ENCODE data around the gene TAF1A. TPM values are rescaled to one million over a fixed set of nuclear protein-coding genes. Genes with fewer than 3 reads are reported as not detected.

Gene TAF1A
- total and polyA plus RNA-seq, 4 donors = 1.8 to 13.7 (median 5.1) TPM

DNA sequence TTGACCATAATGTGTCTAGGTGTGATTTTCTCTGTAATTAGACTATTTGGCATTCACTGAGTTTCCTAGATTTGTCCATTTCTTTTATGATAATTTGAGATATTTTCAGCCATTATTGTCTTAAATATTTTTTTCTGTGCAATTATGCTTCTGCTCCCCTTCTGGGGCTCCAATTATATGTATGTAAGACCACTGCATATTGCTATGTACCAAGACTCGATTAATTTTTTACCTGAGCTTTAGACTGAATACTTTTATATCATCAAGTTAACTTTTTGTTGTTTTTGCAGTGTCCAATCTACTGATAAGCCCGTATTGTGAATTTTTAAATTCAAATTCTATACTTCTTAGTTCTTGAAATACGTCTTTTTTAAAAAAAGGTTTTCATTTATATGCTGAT is 5.1 kb upstream of the TAF1A start:
- WGBS, 2 donors = 92 to 96% methylated on average over 3 of the region's 3 CpGs
- peaks cover 0 to 6% (median 4%) of the 10 kb centered on the region in 5 donors for H3K4me1 ChIP-seq (ENCODE audit: control insufficient read depth in 5 of 5, insufficient read depth in 5 of 5, low read length in 5 of 5)
- TF ChIP-seq CTCF (IDR thresholded peaks at IDR 0.05; ENCODE audit: control extremely low read depth, extremely low read depth) = no peak
- no peak overlapping the region for H3K27ac ChIP-seq (ENCODE audit: low read depth in 1 of 2, low read length in 1 of 2)
- no peak for ATAC-seq (ENCODE audit: insufficient read depth, low FRiP score)
- no peak overlapping the region for H3K4me3 ChIP-seq
- DNase-seq = no peak
- no peaks in the 10 kb centered on the region for H3K36me3 ChIP-seq (ENCODE audit: control insufficient read depth in 4 of 4, insufficient read depth in 4 of 4, low read length in 4 of 4)
- H3K9me3 ChIP-seq (ENCODE audit: control insufficient read depth in 4 of 4, insufficient read depth in 3 of 4, low read length in 3 of 4) = no peaks in the 10 kb centered on the region
- H3K9ac ChIP-seq (ENCODE audit: insufficient read depth in 1 of 2, low read length in 2 of 2) = no peak overlapping the region
- H3K27me3 ChIP-seq (ENCODE audit: control insufficient read depth in 3 of 3, insufficient read depth in 3 of 3, low read length in 2 of 3) = no peaks in the 10 kb centered on the region

GRCh38 chr1:222592171-222592570 is 2.4 kb upstream of the TAF1A start:
- no peak overlapping the region for H3K27ac ChIP-seq (ENCODE audit: low read depth in 1 of 2, low read length in 1 of 2)
- no peaks in the 10 kb centered on the region for H3K9me3 ChIP-seq (ENCODE audit: control insufficient read depth in 4 of 4, insufficient read depth in 3 of 4, low read length in 3 of 4)
- H3K4me3 ChIP-seq = no peak overlapping the region
- no peak overlapping the region for H3K9ac ChIP-seq (ENCODE audit: insufficient read depth in 1 of 2, low read length in 2 of 2)
- peaks cover 0 to 5% (median 2%) of the 10 kb centered on the region in 4 donors for H3K36me3 ChIP-seq (ENCODE audit: control insufficient read depth in 4 of 4, insufficient read depth in 4 of 4, low read length in 4 of 4)
- H3K27me3 ChIP-seq (ENCODE audit: control insufficient read depth in 3 of 3, insufficient read depth in 3 of 3, low read length in 2 of 3) = no peaks in the 10 kb centered on the region
- peaks cover 0 to 13% (median 6%) of the 10 kb centered on the region in 5 donors for H3K4me1 ChIP-seq (ENCODE audit: control insufficient read depth in 5 of 5, insufficient read depth in 5 of 5, low read length in 5 of 5)
- DNase-seq (no peak), ATAC-seq (ENCODE audit: insufficient read depth, low FRiP score) (no peak)
- WGBS, 2 donors = 82 to 87% methylated on average over 3 of the region's 3 CpGs
- TF ChIP-seq CTCF (IDR thresholded peaks at IDR 0.05; ENCODE audit: control extremely low read depth, extremely low read depth) = no peak

DNA sequence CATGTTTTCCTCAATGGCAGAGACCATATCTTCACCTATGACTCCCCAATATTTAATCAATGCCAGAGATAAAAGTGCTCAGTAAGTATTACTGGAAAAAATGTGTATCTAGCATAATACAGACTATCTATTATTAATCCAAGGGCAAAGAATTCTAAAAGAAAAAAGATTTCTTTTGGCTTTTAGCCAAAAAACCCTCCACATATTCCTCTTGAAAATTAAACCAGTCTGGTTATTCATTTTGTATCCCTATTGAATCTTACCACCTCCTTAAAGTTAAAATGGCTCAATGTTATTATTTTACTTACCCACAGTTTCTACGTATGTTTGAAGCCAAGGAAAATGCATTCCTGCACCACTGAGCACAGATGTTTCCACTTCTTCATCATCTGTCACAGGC is 1.6 kb downstream of the TAF1A start:
- Histone ChIP-seq H3K4me1 (ENCODE audit: control insufficient read depth in 5 of 5, insufficient read depth in 5 of 5, low read length in 5 of 5) (peaks cover 0 to 13% (median 6%) of the 10 kb centered on the region in 5 donors), H3K27me3 (ENCODE audit: control insufficient read depth in 3 of 3, insufficient read depth in 3 of 3, low read length in 2 of 3) (no peaks in the 10 kb centered on the region), H3K4me3 (no peak overlapping the region), H3K9me3 (ENCODE audit: control insufficient read depth in 4 of 4, insufficient read depth in 3 of 4, low read length in 3 of 4) (no peaks in the 10 kb centered on the region), H3K9ac (ENCODE audit: insufficient read depth in 1 of 2, low read length in 2 of 2) (no peak overlapping the region), H3K27ac (ENCODE audit: low read depth in 1 of 2, low read length in 1 of 2) (no peak overlapping the region), H3K36me3 (ENCODE audit: control insufficient read depth in 4 of 4, insufficient read depth in 4 of 4, low read length in 4 of 4) (peaks cover 0 to 12% (median 5%) of the 10 kb centered on the region in 4 donors)
- ATAC-seq (ENCODE audit: insufficient read depth, low FRiP score) = no peak
- no peak for TF ChIP-seq CTCF (IDR thresholded peaks at IDR 0.05; ENCODE audit: control extremely low read depth, extremely low read depth)
- WGBS, 2 donors = 84 to 88% methylated on average over 1 of the region's 1 CpG
- no peak for DNase-seq

DNA sequence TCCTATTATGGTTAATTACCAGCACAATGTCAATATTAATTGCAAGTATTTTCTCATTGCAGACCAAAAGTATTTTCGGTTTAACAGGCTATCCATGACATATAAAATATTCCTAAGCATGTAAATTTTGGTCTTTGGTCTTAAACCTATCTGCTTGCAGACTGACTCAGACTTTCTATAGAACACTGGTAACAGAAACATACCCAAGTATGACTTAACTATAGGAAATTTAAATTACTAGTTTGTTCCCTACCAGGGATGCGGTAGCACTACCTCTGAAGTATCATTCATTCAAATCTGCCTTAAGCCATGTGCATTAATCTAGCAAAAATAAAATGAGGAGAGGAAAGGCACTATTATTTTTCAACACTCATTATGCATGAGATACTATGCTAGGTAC is 2.9 kb downstream of the TAF1A start:
- Histone ChIP-seq H3K27me3 (ENCODE audit: control insufficient read depth in 3 of 3, insufficient read depth in 3 of 3, low read length in 2 of 3) (no peaks in the 10 kb centered on the region), H3K9ac (ENCODE audit: insufficient read depth in 1 of 2, low read length in 2 of 2) (no peak overlapping the region), H3K4me3 (no peak overlapping the region), H3K9me3 (ENCODE audit: control insufficient read depth in 4 of 4, insufficient read depth in 3 of 4, low read length in 3 of 4) (no peaks in the 10 kb centered on the region), H3K36me3 (ENCODE audit: control insufficient read depth in 4 of 4, insufficient read depth in 4 of 4, low read length in 4 of 4) (peaks cover 0 to 16% (median 9%) of the 10 kb centered on the region in 4 donors), H3K4me1 (ENCODE audit: control insufficient read depth in 5 of 5, insufficient read depth in 5 of 5, low read length in 5 of 5) (peaks cover 0 to 13% (median 6%) of the 10 kb centered on the region in 5 donors), H3K27ac (ENCODE audit: low read depth in 1 of 2, low read length in 1 of 2) (no peak overlapping the region)
- no peak for TF ChIP-seq CTCF (IDR thresholded peaks at IDR 0.05; ENCODE audit: control extremely low read depth, extremely low read depth)
- 89 to 100% methylated on average over 2 of the region's 2 CpGs for WGBS, 2 donors
- no peak for ATAC-seq (ENCODE audit: insufficient read depth, low FRiP score)
- no peak for DNase-seq
